Fibroblast of pulmonary artery (primary cell): ENCODE measurements around the gene KDM2B.

Experiments
- DNase-seq: peaks from one replicate; pipeline ENCODE4 v3.0.0-alpha.2; 2010; ENCODE audit warnings: low read depth
- H3K4me3 ChIP-seq: replicated peaks from 2 replicates; pipeline ENCODE4 v1.5.1; 2011; ENCODE audit warnings: low read depth, mild to moderate bottlenecking, control low read depth, low read length, moderate library complexity
- CTCF ChIP-seq: IDR thresholded peaks from 2 replicates; pipeline ENCODE4 v1.5.1; 2011; ENCODE audit warnings: mild to moderate bottlenecking, control low read depth, low read length, inconsistent platforms; ENCODE audit errors: missing control alignments

KDM2B gene

GRCh38 chr12:121518656-121519055 is 62.2 kb downstream of the KDM2B start:
- TF ChIP-seq CTCF: no peak
- no peak overlapping the region for H3K4me3 ChIP-seq
- no peak for DNase-seq

- DNase-seq: no peak
- TF ChIP-seq CTCF: no peak
- no peak overlapping the region for H3K4me3 ChIP-seq
Observed at GRCh38 chr12:121516437-121517011, 64.3 kb downstream of the KDM2B start.

- no peak for TF ChIP-seq CTCF
- no peak for DNase-seq
- no peak overlapping the region for H3K4me3 ChIP-seq
Observed at GRCh38 chr12:121515615-121516014, 65.2 kb downstream of the KDM2B start.

- DNase-seq: no peak
- no peak overlapping the region for H3K4me3 ChIP-seq
- TF ChIP-seq CTCF: no peak
Observed at GRCh38 chr12:121514184-121514742, 66.6 kb downstream of the KDM2B start.

- no peak for DNase-seq
- TF ChIP-seq CTCF: no peak
- no peak overlapping the region for H3K4me3 ChIP-seq
Observed at GRCh38 chr12:121513464-121514183, 67.2 kb downstream of the KDM2B start.

- no peak for TF ChIP-seq CTCF
- no peak for DNase-seq
- no peak overlapping the region for H3K4me3 ChIP-seq
Observed at GRCh38 chr12:121512561-121512960, 68.3 kb downstream of the KDM2B start.
